KMS-11 (cell line): Measurements from ENCODE around the gene RFPL4AL1.

Experiments
- H2AFZ ChIP-seq: fragments of 200-600 bp; sonication (generic); 2 replicates; pipeline ENCODE4 v1.6.1; 2016; ENCODE audit warnings: antibody characterized with exemption, mixed run types, low read depth
- H3K27ac ChIP-seq: fragments of 200-600 bp; sonication (generic); 2 replicates; pipeline ENCODE4 v1.6.1; 2016; ENCODE audit warnings: mild to moderate bottlenecking, mixed run types
- H3K27me3 ChIP-seq: fragments of 200-600 bp; sonication (generic); 2 replicates; pipeline ENCODE4 v1.6.1; 2017; ENCODE audit warnings: mild to moderate bottlenecking, low read depth, mixed run types, moderate library complexity; ENCODE audit not compliant: insufficient read depth
- H3K36me3 ChIP-seq: fragments of 200-600 bp; sonication (generic); 2 replicates; pipeline ENCODE4 v1.6.1; 2017; ENCODE audit warnings: mild to moderate bottlenecking, mixed run types; ENCODE audit not compliant: insufficient read depth
- H3K4me1 ChIP-seq: fragments of 200-600 bp; sonication (generic); 2 replicates; pipeline ENCODE4 v1.6.1; 2016; ENCODE audit warnings: mild to moderate bottlenecking, low read depth, mixed run types; ENCODE audit not compliant: poor library complexity, severe bottlenecking
- H3K4me2 ChIP-seq: fragments of 200-600 bp; sonication (generic); 2 replicates; pipeline ENCODE4 v1.7.0; 2016; ENCODE audit warnings: mild to moderate bottlenecking, mixed run types
- H3K4me3 ChIP-seq: fragments of 200-600 bp; sonication (generic); IDR thresholded peaks from 2 replicates; pipeline ENCODE4 v1.6.1; 2017; ENCODE audit warnings: low read depth, low read length, mixed read lengths; ENCODE audit not compliant: insufficient read depth
- H3K79me2 ChIP-seq: fragments of 200-600 bp; sonication (generic); 2 replicates; pipeline ENCODE4 v1.6.1; 2016; ENCODE audit warnings: low read depth, mixed run types; ENCODE audit not compliant: insufficient read depth
- H3K9ac ChIP-seq: fragments of 200-600 bp; sonication (generic); 2 replicates; pipeline ENCODE4 v1.6.1; 2016; ENCODE audit warnings: mild to moderate bottlenecking, mixed run types
- H4K20me1 ChIP-seq: fragments of 200-600 bp; sonication (generic); 2 replicates; pipeline ENCODE4 v1.6.1; 2016; ENCODE audit warnings: mild to moderate bottlenecking, mixed run types; ENCODE audit not compliant: insufficient read depth
- CTCF ChIP-seq: fragments of 200-600 bp; sonication (generic); conservative IDR thresholded peaks from 2 replicates; pipeline ENCODE4 v1.6.1; 2017; ENCODE audit warnings: low read depth, mild to moderate bottlenecking, antibody characterized with exemption, low read length, moderate library complexity, mixed read lengths

Gene RFPL4AL1

GRCh38 chr19:55811340-55811739, 42.4 kb downstream of the RFPL4AL1 start:
- Histone ChIP-seq H3K4me2 (no peak overlapping the region), H3K4me3 (no peak overlapping the region), H3K9ac (no peak overlapping the region), H3K27me3 (no peaks in the 10 kb centered on the region), H3K79me2 (no peaks in the 10 kb centered on the region), H2AFZ (no peak overlapping the region), H3K36me3 (no peaks in the 10 kb centered on the region), H3K4me1 (no peaks in the 10 kb centered on the region), H3K27ac (no peak overlapping the region), H4K20me1 (no peaks in the 10 kb centered on the region)
- TF ChIP-seq CTCF, result no peak

- no peaks in the 10 kb centered on the region for H3K27me3 ChIP-seq
Observed at GRCh38 chr19:55812449-55812848, 43.5 kb downstream of the RFPL4AL1 start.

GRCh38 chr19:55813906-55814305, 45.0 kb downstream of the RFPL4AL1 start:
- Histone ChIP-seq H3K27me3 (no peaks in the 10 kb centered on the region), H3K36me3 (no peaks in the 10 kb centered on the region), H3K4me2 (no peak overlapping the region), H3K9ac (no peak overlapping the region), H3K79me2 (no peaks in the 10 kb centered on the region), H4K20me1 (no peaks in the 10 kb centered on the region), H3K4me1 (peaks cover 7% of the 10 kb centered on the region), H3K27ac (no peak overlapping the region), H3K4me3 (no peak overlapping the region), H2AFZ (no peak overlapping the region)
- TF ChIP-seq CTCF, result no peak

More at GRCh38 chr19:55812449-55812848, 43.5 kb downstream of the RFPL4AL1 start:
- Histone ChIP-seq H3K27ac (no peak overlapping the region), H3K9ac (no peak overlapping the region), H2AFZ (no peak overlapping the region), H3K4me1 (no peaks in the 10 kb centered on the region), H3K79me2 (no peaks in the 10 kb centered on the region), H3K4me3 (no peak overlapping the region), H4K20me1 (no peaks in the 10 kb centered on the region), H3K4me2 (no peak overlapping the region), H3K36me3 (no peaks in the 10 kb centered on the region)
- no peak for TF ChIP-seq CTCF

GRCh38 chr19:55820037-55820436, 51.1 kb downstream of the RFPL4AL1 start:
- no peak overlapping the region for H3K4me2 ChIP-seq
- no peak for TF ChIP-seq CTCF
- H3K27me3 ChIP-seq, result no peaks in the 10 kb centered on the region
- peaks cover 7% of the 10 kb centered on the region for H3K4me1 ChIP-seq
- H3K36me3 ChIP-seq, result no peaks in the 10 kb centered on the region
- H2AFZ ChIP-seq, result no peak overlapping the region
- no peaks in the 10 kb centered on the region for H4K20me1 ChIP-seq
- H3K27ac ChIP-seq, result no peak overlapping the region
- H3K9ac ChIP-seq, result no peak overlapping the region
- no peaks in the 10 kb centered on the region for H3K79me2 ChIP-seq
- no peak overlapping the region for H3K4me3 ChIP-seq
